AG09309 (cell line): ENCODE measurements around the gene SLC35A2.

ENCODE experiments used
- DNase-seq: peaks from one replicate; pipeline ENCODE4 v3.0.0-alpha.2; 2010; ENCODE audit warnings: low read depth
- H3K4me3 ChIP-seq: 2 replicates; pipeline ENCODE4 v1.5.1; 2011; ENCODE audit warnings: mild to moderate bottlenecking, low read depth, low read length, moderate library complexity; ENCODE audit not compliant: control insufficient read depth
- CTCF ChIP-seq: IDR thresholded peaks from 2 replicates; pipeline ENCODE4 v1.5.1; 2011; ENCODE audit warnings: mild to moderate bottlenecking, low read depth, low read length, inconsistent platforms; ENCODE audit not compliant: insufficient read depth, control insufficient read depth; ENCODE audit errors: missing control alignments

SLC35A2 gene

GRCh38 chrX:48902776-48903175 lies 8.7 kb downstream of the SLC35A2 start:
- no peak for DNase-seq
- TF ChIP-seq CTCF: no peak
- H3K4me3 ChIP-seq: no peak overlapping the region

GRCh38 chrX:48902135-48902534 lies 9.3 kb downstream of the SLC35A2 start:
- TF ChIP-seq CTCF: no peak
- DNase-seq: no peak
- no peak overlapping the region for H3K4me3 ChIP-seq

- TF ChIP-seq CTCF: no peak
- DNase-seq: no peak
These were observed 10.4 kb downstream of the SLC35A2 start for GRCh38 chrX:48901069-48901468.

GRCh38 chrX:48899078-48899410 lies 12.4 kb downstream of the SLC35A2 start:
- TF ChIP-seq CTCF: no peak
- no peak for DNase-seq
- no peak overlapping the region for H3K4me3 ChIP-seq

More at GRCh38 chrX:48901069-48901468, 10.4 kb downstream of the SLC35A2 start:
- no peak overlapping the region for H3K4me3 ChIP-seq

- no peak for TF ChIP-seq CTCF
- peak; percentile 91 for DNase-seq
- peak within 1 kb of the TSS; percentile 89 for H3K4me3 ChIP-seq
These were observed 13.7 kb downstream of the SLC35A2 start, which contains the start of the genes PQBP1 and TIMM17B for GRCh38 chrX:48897625-48898306. Gene PQBP1, plus strand, starts transcription at chrX:48897930. Its CDS starts 580 bp downstream, at chrX:48898510. Gene TIMM17B, minus strand, starts transcription at chrX:48897768. Its CDS starts 19 bp downstream, at chrX:48897749.

- DNase-seq: no peak
- TF ChIP-seq CTCF: no peak
- H3K4me3 ChIP-seq: peak overlapping the region; percentile 89
These were observed 14.3 kb downstream of the SLC35A2 start for GRCh38 chrX:48897157-48897624.

- DNase-seq: no peak
- H3K4me3 ChIP-seq: peak overlapping the region; percentile 89
- no peak for TF ChIP-seq CTCF
These were observed 14.8 kb downstream of the SLC35A2 start for GRCh38 chrX:48896611-48897011.
